Peyer's patch (tissue), 4 donors: Measurements from ENCODE around the gene XRCC1.

Experiments used
- POLR2A ChIP-seq, 2 donors: fragments of 450-650 bp; IDR thresholded peaks; one replicate each; pipeline ENCODE4 v1.5.1; 2017; ENCODE audit warnings: antibody characterized with exemption in 2 of 2, mild to moderate bottlenecking in 2 of 2, moderate library complexity in 2 of 2
- TF ChIP-seq, protein P1 (sequence below), 6 experiments: fragments of 450-650 bp in 4 of 6; fragments of 200-600 bp in 2 of 6; sonication (generic) in 1 of 6; IDR thresholded peaks; one replicate each; pipeline ENCODE4 v1.5.1; 2017 to 2019; ENCODE audit warnings: antibody characterized with exemption in 6 of 6, mild to moderate bottlenecking in 3 of 6, moderate library complexity in 1 of 6

- TF ChIP-seq, protein P1, sequence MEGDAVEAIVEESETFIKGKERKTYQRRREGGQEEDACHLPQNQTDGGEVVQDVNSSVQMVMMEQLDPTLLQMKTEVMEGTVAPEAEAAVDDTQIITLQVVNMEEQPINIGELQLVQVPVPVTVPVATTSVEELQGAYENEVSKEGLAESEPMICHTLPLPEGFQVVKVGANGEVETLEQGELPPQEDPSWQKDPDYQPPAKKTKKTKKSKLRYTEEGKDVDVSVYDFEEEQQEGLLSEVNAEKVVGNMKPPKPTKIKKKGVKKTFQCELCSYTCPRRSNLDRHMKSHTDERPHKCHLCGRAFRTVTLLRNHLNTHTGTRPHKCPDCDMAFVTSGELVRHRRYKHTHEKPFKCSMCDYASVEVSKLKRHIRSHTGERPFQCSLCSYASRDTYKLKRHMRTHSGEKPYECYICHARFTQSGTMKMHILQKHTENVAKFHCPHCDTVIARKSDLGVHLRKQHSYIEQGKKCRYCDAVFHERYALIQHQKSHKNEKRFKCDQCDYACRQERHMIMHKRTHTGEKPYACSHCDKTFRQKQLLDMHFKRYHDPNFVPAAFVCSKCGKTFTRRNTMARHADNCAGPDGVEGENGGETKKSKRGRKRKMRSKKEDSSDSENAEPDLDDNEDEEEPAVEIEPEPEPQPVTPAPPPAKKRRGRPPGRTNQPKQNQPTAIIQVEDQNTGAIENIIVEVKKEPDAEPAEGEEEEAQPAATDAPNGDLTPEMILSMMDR (IDR thresholded peaks at IDR 0.05), result no peak
- TF ChIP-seq POLR2A (IDR thresholded peaks at IDR 0.05), result no peak
These were observed 31.2 kb downstream of the XRCC1 start for GRCh38 chr19:43544077-43544476.
